NCI-H2107 treated with DMSO at 0.1 percent for 48 hours (cell line): ENCODE results near the gene LRP1B.

ENCODE experiments used
- DNase-seq: peaks from one replicate; lab custom pipeline; 2025; ENCODE audit not compliant: unreplicated experiment; lab: John Stamatoyannopoulos, UW

The LRP1B gene

DNA sequence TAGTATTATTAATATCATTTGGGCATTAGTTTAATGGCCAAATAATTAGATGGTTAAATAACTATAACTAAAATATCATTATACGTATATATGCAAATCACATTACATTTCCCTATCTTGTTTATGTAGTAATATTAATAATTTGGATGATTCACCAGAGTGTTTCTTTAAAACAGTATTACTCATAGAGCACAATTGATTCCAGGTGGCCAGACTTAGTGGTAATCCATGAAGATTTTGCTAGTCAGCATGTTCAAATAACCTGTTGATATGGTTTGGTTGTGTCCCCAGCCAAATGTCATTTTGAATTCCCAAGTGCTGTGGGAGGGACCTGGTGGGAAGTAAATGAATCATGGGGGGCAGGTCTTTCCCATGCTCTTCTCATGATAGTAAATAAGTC lies 782.3 kb downstream of the LRP1B start:
- DNase-seq: no peak

DNA sequence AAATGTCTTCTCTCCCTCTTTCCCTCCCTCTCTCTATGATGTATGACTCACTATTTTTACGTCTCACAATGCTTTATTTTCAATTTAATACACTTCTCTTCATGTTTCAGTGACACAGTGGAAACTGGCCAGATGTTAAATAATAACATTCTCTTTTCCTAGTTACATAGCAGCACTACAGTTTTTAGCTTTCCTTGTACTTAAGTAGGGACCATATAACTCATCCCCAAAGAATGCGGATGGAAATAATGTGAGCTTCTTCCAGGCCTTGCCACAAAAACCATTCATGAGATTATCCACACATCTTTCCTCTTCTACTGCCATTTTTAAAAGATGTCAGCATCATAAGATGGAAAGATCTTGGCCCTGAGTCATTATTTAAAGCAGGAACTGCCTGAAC lies 789.4 kb downstream of the LRP1B start:
- DNase-seq: no peak

DNA sequence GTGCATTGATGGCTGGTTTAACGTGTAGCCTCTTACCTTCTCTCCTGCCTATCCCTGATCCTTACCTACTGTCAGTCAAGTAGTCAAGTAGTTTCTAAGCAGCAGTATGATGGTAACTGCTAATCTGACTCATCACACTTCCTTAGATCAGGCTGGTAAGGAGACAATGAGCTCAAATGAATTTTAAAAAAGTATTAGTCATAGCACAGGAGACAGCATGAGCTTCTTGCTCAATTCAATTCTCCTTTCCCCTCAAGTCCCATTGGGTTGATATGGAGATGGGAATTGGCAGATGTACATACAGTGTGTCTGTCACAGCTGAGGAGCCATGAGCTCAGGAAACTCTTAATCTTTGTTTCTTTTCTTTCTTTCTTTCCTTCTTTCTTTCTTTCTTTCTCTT lies 799.7 kb downstream of the LRP1B start:
- no peak for DNase-seq

DNA sequence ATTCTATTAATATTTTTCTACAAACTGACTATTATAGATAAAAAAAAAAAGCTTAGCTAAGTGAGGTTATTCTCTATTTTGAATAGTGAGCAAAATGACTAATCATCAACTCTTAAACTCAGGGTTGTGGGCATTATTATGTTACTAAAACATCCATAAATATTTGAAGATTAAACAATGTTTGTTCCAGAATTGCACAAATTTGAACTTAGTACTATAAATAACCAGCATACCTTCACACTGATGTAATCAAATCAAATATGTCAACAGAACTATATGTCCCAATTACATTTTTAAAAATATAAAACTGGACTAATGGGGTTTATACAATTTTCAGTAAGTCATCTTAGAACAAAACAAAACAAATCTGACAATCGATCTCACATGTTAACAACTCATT lies 800.9 kb downstream of the LRP1B start:
- DNase-seq: no peak

DNA sequence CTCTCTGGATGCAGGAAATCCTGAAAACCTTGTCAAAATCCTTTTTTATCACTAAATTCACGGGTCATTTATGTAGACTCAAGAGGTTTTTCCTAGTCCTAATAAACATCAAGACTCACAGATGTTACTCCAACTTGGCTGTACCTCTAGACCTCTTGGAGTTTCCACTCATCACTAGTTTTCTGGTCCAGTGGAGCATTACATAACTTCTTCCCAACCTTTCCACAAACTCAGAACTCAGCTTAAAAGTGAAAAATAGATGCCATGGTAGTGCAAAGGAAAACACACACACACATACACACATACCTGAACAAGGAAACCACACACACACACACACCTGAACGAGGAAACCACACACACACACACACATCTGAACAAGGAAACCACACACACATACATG lies 807.2 kb downstream of the LRP1B start:
- no peak for DNase-seq

DNA sequence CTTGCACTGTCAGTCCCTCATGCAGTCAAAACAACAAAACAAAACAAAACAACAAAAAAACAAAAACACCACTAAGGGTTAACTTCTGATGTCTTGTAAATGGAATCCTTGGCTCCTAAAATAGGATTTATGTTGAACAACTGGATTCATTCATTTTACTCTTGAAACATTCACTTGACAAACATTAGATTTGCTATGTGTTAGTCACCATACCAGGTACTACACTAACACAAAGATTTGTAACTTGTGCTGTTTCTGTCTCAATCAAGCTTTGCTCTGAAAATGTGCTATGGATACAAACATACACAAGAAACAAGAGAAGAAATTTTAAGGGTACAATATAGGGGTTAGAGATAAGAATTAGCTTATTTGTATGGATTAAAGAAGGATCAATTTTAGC lies 812.8 kb downstream of the LRP1B start:
- no peak for DNase-seq

DNA sequence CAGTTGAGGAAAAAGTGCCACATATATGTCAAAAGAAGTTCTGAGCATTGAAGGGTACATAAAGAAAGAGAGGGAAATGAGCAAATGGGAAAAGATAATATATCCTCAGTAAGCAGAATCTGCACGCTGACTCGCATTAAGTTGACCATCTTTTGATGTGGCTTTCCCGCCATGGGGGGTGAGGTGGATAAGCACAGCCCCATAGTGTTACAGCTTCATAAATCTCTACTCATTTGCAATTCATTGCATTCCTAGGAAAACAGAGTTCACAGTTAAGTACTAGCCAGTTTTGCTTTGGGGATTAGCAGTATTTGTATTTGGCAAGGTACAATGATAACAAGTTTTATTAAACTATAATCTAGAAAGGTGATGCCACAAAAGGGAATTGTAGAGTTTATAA lies 814.2 kb downstream of the LRP1B start:
- no peak for DNase-seq

DNA sequence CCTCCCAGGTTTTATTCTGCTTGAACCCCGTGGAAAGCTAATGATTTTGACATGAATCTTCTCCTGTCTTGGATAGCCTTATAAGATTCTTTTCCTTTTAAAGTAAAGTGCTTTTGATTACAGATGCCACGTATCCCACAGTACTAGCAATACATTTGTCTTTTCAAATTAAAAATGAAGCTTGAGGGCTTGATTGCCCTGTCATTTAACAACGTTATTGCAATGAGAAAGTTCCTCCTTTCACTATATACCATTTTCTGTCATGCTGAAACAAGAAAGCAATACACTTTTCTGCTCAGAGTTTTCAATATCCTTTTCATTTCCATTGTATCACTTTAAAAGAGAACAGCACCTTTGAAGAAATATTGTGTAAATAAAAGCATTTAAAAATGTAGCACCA lies 814.7 kb downstream of the LRP1B start:
- DNase-seq: no peak

DNA sequence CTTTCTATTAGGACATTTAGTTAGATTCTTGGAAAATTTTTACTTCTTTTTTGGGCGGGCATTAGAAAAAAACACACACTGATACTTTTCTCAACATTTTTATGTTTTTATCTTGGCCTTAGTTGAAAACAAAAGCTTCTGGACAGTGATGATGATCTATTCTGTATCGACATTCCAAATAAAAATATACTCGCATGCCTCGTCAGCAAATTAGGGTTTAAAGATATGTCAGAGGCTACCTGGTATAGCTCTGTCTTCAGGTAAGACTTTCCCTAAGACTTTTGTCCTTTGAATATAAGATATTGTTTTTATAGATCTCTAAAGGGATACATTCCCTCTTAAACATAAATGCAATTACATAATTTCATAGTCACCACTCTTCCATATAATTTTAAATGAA lies 816.8 kb downstream of the LRP1B start:
- DNase-seq: no peak

DNA sequence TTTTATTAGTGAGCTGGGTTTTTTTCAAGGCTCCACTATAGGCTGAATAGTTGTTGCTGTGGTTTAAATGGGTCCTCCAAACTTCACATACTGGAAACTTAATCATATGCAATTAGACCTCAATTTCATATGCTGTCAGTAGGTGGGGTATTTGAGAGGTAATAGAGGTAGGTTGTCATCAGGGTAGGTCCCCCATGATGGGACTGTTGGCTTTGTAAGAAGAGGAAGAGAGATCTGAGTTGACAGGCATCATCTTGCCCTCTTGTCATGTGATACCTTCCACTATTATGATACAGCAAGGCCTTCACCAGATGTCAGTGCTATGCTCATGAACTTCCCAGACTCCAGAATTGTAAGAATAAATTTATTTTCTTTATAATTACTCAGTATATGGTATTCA lies 819.4 kb downstream of the LRP1B start:
- DNase-seq: no peak

DNA sequence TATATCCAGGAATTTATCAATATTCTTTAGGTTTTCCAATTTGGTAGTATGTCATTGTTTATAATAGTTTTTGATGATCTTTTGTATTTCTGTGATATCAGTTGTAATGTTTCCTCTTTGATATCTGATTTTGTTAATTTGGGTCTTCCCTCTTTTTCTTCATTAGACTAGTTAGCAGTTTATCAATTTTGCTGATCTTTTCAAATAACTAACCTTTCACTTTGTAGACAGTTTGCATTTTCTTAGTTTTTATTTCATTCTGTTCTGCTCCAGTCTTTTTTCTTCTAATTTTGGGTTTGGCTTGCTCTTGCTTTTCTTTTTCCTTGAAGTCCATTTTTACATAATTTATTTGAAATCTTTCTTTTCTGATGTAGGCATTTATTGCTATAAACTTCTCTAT lies 824.4 kb downstream of the LRP1B start:
- DNase-seq: no peak

DNA sequence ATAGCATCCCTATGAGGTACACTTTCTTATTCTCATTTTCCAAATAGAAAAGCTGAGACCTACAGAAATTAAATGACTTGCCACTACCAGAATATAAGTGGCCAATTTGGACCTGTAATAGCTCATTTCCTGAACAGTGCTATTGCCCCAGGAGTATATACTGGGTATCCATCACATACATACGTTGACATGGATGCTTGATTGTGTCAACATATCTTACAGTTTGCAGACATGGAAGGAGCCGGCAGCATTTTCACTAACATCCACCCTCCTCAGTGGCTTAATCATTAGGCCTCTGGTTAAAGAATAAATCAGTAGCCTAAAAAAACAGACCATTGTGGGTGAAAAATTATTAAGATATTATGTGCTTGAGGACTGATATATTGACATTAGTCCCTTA lies 829.3 kb downstream of the LRP1B start:
- DNase-seq: no peak

DNA sequence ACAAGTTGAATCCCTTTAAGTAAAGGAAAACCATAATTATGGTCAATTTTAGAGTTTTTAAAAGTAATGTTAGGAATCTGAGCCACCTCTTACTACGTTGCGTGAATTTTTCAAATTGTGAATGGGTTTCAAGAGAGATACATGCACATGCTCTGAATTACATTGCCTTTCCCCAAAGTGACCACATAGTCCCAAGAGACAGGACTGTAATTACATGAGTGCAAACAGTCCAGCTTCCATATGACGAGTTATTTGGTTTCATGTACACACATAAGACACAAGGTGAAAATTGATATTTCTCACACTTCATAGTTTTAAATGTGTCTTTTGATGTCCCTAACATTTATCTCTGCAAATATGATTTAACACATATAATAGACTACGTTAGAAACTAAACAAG lies 850.8 kb downstream of the LRP1B start:
- DNase-seq: no peak

DNA sequence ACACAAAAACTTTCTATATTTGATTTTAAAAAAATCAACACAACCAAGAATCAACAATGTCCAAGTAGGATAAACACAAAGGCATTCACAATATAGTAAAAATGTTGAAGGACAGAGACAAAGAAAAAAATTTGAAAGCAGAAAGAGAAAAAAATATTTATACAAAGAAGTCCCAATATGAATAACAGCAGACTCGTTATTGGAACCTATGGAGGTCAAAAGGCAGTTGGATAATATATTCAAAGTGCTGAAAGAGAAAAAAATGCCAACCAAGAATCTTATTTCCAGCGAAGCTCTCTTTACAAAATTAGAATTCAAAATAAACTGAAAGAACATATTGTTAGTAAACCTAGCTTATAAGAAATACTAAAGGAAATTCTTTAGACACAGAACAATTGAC lies 859.5 kb downstream of the LRP1B start:
- no peak for DNase-seq

DNA sequence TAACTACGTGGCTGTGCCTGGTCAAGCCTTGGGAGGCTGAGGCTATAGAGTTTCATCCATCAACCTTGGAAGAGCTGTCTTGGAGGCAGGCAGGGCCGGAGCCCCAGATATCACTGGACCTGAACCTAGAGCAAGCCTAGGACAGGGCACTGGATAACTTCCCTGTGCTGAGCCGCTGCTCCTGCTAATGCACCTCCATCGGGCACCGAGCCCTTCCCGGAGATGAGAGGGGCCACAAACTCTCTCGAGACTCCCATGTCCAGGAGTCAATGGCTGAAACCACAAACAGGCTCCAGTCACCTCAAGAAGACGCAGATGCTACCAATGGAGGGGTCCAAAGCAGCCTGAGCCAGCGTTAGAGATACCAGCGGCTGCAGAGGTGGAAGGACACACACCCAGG lies 866.0 kb downstream of the LRP1B start:
- DNase-seq: no peak

DNA sequence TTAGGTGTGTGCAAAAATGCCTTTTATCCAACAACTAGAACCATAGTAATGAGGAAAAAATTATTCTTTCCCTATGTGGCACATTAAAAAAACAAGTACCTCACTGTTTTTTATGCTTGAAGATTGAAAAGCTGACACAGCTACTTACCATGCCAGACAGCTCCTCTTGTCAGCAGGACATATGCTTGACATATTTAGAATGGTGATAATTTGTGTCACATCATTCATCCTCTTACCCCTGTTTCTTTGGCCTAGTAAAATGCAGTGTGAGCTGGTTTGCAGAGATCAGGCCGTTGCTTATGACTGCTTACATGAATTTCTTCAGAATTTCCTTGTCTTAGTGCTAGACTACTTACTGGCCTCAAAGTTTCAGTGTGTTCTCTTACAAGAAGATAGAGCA lies 869.9 kb downstream of the LRP1B start:
- DNase-seq: no peak

DNA sequence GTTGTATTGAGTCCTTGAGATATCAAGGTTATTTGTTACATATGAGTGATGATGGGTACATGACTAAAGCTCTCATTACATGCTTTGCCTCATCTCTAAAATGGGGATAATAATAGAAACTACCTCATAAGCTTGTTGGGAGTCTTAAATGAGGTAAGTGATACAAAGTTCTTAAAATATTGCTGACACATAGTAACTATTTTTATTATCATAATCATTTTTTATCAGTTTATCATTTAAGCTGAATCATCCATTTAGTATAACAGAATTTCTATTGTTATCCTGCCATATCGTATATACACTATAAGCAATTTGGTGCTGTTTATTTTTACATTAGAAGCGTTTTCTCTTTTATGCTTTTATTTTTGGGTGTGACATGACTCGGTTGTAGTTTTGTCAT lies 871.1 kb downstream of the LRP1B start:
- DNase-seq: no peak

DNA sequence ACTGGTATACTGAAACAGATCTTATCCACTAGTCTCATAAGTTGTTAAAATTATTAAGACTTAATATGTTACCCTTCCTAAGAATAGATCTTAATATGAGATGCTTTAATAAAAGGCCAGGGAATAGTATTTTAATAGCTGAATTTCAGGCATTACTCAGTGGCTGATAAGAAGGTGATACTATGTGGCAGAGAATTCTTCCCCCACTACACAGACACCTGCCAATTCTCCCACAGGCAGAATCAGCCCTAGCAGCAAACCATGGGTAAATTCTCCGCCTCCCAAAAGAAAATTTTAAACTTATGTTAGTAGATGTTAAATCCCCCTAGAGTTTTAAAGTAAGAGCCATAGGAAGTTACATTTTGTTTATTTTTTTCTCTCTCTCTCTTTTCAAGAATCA lies 888.8 kb downstream of the LRP1B start:
- no peak for DNase-seq

DNA sequence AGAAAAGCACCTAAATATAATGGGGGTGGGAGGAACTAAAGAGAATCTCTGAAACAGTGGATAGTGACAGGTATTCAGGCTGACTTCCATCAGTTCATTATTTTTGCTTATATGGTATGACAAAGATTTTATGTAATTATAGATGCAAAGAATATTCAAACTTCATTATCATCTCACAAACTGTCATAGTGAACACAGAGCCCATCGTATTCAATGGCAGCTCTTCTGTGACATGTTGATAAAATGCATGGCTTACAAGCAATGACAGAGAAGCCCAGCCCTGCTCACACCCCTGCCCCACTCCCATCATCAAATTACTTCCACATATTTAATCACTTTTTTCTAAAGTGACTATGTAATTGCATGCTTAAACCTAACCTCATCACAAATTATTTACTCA lies 904.3 kb downstream of the LRP1B start:
- DNase-seq: no peak

DNA sequence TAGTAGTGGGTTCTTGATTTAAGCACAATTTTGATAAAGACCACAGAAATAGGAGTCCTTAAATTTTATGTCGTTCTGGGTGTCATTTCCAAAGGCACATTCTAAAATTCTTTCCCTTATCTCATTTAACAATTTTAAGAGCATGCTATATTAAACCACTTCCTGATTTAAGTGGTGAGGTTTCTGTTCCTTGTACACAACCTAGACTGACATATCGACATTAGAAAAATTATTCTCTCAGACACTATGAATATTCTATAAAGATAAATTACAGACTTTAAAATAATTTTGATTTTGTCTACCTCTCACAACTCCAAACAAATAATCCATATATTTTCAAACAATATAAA lies 923.8 kb downstream of the LRP1B start:
- DNase-seq: no peak

DNA sequence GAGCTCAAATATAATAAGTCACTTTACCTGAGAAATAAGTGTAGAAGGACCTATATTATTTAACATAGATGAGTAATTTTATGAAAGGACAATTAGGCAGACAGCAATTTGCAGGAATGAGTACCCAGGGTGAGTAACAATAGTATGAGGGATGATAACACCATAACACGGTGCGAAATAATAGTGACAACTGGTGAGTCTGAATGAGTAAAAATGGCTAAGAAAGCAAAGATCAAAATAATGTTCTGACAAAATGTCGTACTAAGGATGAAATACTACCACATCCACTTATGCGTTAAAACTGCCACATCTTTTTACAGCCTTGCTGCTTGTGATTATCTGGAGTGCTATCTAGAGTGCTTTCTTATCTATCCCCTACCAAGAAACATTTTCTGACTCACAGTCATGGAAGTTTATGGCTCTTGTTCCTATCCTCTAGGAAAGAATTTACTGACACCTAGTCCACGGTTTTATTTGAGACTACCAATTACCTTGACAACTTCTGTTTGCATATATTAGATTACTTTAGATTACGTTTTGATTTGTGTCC lies 929.7 kb downstream of the LRP1B start:
- no peak for DNase-seq

DNA sequence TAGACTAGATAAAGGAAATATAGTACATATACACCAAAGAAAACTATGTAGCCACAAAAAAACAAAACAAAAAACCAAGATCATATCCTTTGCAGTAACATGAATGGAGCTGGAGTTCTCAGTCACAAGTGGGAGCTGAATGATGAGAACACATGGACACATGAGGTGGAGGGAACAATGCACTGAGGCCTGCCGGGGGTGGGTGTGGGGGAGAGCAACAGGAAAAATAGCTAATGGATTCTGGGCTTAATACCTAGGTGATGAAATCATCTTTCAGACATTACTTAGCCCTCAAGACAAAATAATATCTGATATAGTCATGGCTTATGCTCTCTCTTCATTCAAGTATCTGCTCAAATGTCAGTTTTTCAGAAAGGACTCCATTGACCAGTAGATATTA lies 930.6 kb downstream of the LRP1B start:
- DNase-seq: no peak

DNA sequence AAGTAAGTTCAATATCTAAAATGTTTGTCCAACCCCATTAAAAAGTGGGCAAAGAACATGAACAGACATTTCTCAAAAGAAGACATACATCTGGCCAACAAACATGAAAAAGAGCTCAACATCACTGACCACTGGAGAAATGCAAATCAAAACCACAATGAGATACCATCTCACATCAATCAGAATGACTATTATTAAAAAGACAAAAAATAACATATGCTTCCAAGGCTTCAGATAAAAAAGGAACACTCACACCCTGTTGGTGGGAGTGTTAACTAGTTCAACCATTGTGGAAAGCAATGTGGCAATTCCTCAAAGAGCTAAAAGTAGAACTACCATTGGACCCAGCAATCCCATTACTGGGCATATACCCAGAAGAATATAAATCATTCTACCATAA lies 931.1 kb downstream of the LRP1B start:
- no peak for DNase-seq

DNA sequence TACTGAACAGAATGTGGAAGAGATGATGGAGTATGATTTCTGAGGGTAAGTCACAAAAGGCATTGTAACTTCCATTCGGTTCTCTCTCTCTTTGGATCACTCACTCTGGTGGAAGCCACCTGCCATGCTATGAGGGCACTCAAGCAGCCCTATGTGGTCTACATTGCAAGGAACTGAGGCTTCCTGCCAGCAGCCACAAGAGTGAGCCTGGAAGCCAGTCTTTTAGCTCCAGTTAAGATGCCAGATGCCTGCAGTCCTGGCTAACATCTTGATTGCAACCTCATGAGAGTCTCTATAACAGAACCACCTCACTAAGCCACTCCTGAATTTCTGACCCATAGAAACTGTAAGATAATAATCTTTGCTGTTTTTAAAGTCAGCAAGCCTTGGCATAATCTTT lies 935.7 kb downstream of the LRP1B start:
- no peak for DNase-seq
